IMR-90 (cell line): ENCODE results near the gene DNAH17.

ENCODE experiments used
- CEBPB ChIP-seq: IDR thresholded peaks from 2 replicates; pipeline ENCODE4 v1.6.1; 2012; ENCODE audit warnings: low read depth, low read length, improper control_type of control experiment
- CHD1 ChIP-seq: IDR thresholded peaks from 2 replicates; pipeline ENCODE4 v1.6.1; 2012; ENCODE audit warnings: low read depth, low read length, improper control_type of control experiment
- CTCF ChIP-seq: conservative IDR thresholded peaks from 2 replicates; pipeline ENCODE4 v1.5.1; 2012; ENCODE audit warnings: mild to moderate bottlenecking, low read depth, low read length, improper control_type of control experiment
- FOS ChIP-seq: fragments of 150-350 bp; IDR thresholded peaks from 2 replicates; pipeline ENCODE4 v1.6.1; 2016; ENCODE audit warnings: low read depth, low read length
- MAFK ChIP-seq: IDR thresholded peaks from 2 replicates; pipeline ENCODE4 v1.6.1; 2012; ENCODE audit warnings: low read depth, low read length, improper control_type of control experiment
- NFE2L2 ChIP-seq: fragments of 150-350 bp; IDR thresholded peaks from 2 replicates; pipeline ENCODE4 v1.6.1; 2016; ENCODE audit warnings: low read depth, mild to moderate bottlenecking, low read length
- POLR2A ChIP-seq: IDR thresholded peaks from 2 replicates; pipeline ENCODE4 v1.6.1; 2012; ENCODE audit warnings: mild to moderate bottlenecking, low read depth, low read length
- RAD21 ChIP-seq: IDR thresholded peaks from 2 replicates; pipeline ENCODE4 v1.6.1; 2012; ENCODE audit warnings: low read length, improper control_type of control experiment
- RCOR1 ChIP-seq: IDR thresholded peaks from 2 replicates; pipeline ENCODE4 v1.6.1; 2012; ENCODE audit warnings: mild to moderate bottlenecking, low read length, improper control_type of control experiment; ENCODE audit not compliant: insufficient replicate concordance
- RFX5 ChIP-seq: IDR thresholded peaks from 2 replicates; pipeline ENCODE4 v1.8.0; 2012; ENCODE audit warnings: low read depth, mild to moderate bottlenecking, low read length, moderate library complexity
- SMC3 ChIP-seq: fragments of 150-350 bp; IDR thresholded peaks from 2 replicates; pipeline ENCODE4 v1.6.1; 2016; ENCODE audit warnings: low read depth, mild to moderate bottlenecking, antibody characterized with exemption, low read length, moderate library complexity
- TF ChIP-seq, protein P1 (sequence below): fragments of 150-350 bp; IDR thresholded peaks from 2 replicates; pipeline ENCODE4 v1.6.1; 2017; ENCODE audit warnings: mild to moderate bottlenecking, antibody characterized with exemption, low read length, low read depth

GRCh38 chr17:78408476-78409050, 168.6 kb downstream of the DNAH17 start:
- TF ChIP-seq RFX5 (no peak), CHD1 (no peak), CTCF (no peak), RCOR1 (no peak), POLR2A (no peak), NFE2L2 (no peak), FOS (no peak), RAD21 (no peak), SMC3 (no peak), MAFK (no peak), CEBPB (no peak)
- TF ChIP-seq, protein P1, sequence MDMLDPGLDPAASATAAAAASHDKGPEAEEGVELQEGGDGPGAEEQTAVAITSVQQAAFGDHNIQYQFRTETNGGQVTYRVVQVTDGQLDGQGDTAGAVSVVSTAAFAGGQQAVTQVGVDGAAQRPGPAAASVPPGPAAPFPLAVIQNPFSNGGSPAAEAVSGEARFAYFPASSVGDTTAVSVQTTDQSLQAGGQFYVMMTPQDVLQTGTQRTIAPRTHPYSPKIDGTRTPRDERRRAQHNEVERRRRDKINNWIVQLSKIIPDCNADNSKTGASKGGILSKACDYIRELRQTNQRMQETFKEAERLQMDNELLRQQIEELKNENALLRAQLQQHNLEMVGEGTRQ: no peak
